Brain microvascular endothelial cell (primary cell): ENCODE measurements around the gene ZNF469.

ENCODE experiments used
- DNase-seq: peaks from one replicate; pipeline ENCODE4 v3.0.0-alpha.2; 2020
- H3K27ac ChIP-seq: fragments of 250-450 bp; sonication (Bioruptor Pico); 2 replicates; pipeline ENCODE4 v1.5.1; 2020; ENCODE audit warnings: mild to moderate bottlenecking, moderate library complexity
- H3K27me3 ChIP-seq: fragments of 250-450 bp; sonication (Bioruptor Pico); replicated peaks from 2 replicates; pipeline ENCODE4 v1.5.1; 2020; ENCODE audit warnings: mild to moderate bottlenecking
- H3K36me3 ChIP-seq: fragments of 250-450 bp; sonication (Bioruptor Pico); replicated peaks from 2 replicates; pipeline ENCODE4 v1.5.1; 2020; ENCODE audit warnings: mild to moderate bottlenecking
- H3K4me3 ChIP-seq: 2 replicates; pipeline ENCODE4 v1.5.1; 2011; ENCODE audit warnings: low read depth, mild to moderate bottlenecking, control low read depth, low read length, moderate library complexity
- in situ Hi-C: cut with HindIII; loops from 2 replicates; pipeline ENCODE4 v1.10.0; 2017; ENCODE audit warnings: low sequenced_read_pairs, low pct_ligation_motif_present
- TF ChIP-seq, protein P1 (sequence below): IDR thresholded peaks from 2 replicates; pipeline ENCODE4 v1.5.1; 2011; ENCODE audit warnings: low read depth, mild to moderate bottlenecking, moderate library complexity, low read length, control low read depth, inconsistent platforms; ENCODE audit errors: missing control alignments

Gene ZNF469

GRCh38 chr16:88382491-88383400, at the start of gene ZNF469:
Gene ZNF469, plus strand, starts transcription at chr16:88382959. Its CDS starts 44,512 bp downstream, at chr16:88427471.
- Histone ChIP-seq H3K27me3 (no peaks in the 10 kb centered on the region), H3K36me3 (peaks cover 2% of the 10 kb centered on the region), H3K4me3 (peak within 1 kb of the TSS; percentile 63), H3K27ac (peak within 1 kb of the TSS; percentile 77)
- no peak for DNase-seq
- in situ Hi-C loops: no loop called here
- TF ChIP-seq, protein P1, sequence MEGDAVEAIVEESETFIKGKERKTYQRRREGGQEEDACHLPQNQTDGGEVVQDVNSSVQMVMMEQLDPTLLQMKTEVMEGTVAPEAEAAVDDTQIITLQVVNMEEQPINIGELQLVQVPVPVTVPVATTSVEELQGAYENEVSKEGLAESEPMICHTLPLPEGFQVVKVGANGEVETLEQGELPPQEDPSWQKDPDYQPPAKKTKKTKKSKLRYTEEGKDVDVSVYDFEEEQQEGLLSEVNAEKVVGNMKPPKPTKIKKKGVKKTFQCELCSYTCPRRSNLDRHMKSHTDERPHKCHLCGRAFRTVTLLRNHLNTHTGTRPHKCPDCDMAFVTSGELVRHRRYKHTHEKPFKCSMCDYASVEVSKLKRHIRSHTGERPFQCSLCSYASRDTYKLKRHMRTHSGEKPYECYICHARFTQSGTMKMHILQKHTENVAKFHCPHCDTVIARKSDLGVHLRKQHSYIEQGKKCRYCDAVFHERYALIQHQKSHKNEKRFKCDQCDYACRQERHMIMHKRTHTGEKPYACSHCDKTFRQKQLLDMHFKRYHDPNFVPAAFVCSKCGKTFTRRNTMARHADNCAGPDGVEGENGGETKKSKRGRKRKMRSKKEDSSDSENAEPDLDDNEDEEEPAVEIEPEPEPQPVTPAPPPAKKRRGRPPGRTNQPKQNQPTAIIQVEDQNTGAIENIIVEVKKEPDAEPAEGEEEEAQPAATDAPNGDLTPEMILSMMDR: no peak

GRCh38 chr16:88333848-88334777, 48.6 kb upstream of the ZNF469 start:
- no peaks in the 10 kb centered on the region for H3K36me3 ChIP-seq
- H3K27ac ChIP-seq: peak overlapping the region; percentile 89
- H3K4me3 ChIP-seq: no peak overlapping the region
- TF ChIP-seq, protein P1: no peak
- peak; percentile 6 for DNase-seq
- H3K27me3 ChIP-seq: no peaks in the 10 kb centered on the region
- in situ Hi-C loops: no loop called here

- in situ Hi-C loops: no loop called here
- DNase-seq: no peak
- H3K4me3 ChIP-seq: no peak overlapping the region
- no peaks in the 10 kb centered on the region for H3K36me3 ChIP-seq
- no peaks in the 10 kb centered on the region for H3K27me3 ChIP-seq
- TF ChIP-seq, protein P1: no peak
- no peak overlapping the region for H3K27ac ChIP-seq
Observed at GRCh38 chr16:88334778-88335720, 47.7 kb upstream of the ZNF469 start.

- peak; percentile 51 for DNase-seq
- in situ Hi-C loops: no loop called here
- Histone ChIP-seq H3K27ac (no peak overlapping the region), H3K27me3 (no peaks in the 10 kb centered on the region), H3K4me3 (no peak overlapping the region), H3K36me3 (no peaks in the 10 kb centered on the region)
- TF ChIP-seq, protein P1: no peak
Observed at GRCh38 chr16:88337021-88337420, 45.7 kb upstream of the ZNF469 start.

DNA sequence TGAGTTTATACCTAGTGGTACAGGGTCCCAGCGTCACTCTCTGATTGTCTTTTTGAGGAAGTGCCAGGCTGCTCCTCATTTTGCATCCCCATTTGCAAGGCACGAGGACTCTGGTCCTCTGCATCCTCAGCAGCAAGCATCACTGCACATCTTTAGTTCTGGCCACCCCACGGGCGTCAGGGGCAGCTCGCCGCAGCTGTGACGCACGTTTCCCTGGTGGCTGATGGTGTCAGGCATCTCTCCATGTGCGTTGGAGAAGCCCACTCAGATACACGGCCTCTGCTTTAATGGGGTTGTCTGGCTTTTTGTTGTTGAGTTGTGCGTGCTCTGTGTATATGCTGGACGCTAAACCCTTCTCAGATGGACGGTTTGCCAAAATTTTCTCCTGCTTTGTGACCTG, 45.2 kb upstream of the ZNF469 start:
- in situ Hi-C loops: no loop called here
- DNase-seq: no peak
- H3K27me3 ChIP-seq: no peaks in the 10 kb centered on the region
- no peak overlapping the region for H3K27ac ChIP-seq
- no peak overlapping the region for H3K4me3 ChIP-seq
- TF ChIP-seq, protein P1: no peak
- H3K36me3 ChIP-seq: no peaks in the 10 kb centered on the region
